ENCODE results near the gene UGT2B15.

DNA sequence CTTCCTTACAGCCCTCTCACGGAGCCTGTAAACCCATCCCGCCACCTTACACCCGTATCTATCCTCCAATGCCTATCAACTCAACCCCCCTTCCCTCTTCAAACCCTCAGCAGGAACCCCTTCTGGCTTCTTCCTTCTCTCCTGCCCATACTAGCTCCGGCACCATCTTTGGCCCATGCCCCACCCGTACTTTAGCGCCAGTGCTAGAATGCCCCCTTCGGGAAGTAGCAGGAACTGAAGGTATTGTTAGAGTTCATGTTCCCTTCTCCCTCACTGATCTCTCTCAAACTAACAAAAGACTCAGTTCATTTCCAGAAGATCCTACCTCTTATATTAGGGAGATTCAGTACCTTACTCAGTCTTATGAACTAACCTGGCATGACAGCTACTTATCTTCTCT is 2.7 kb upstream of the UGT2B15 start:
- TF ChIP-seq CTCF (conservative IDR thresholded peaks at IDR 0.05) (no peak), ZFX (IDR thresholded peaks at IDR 0.05) (no peak)

Measured in C4-2B (cell line).